Mesothelial cell of epicardium (in vitro differentiated cells): Measurements from ENCODE around the gene ASXL3. TPM values are rescaled to one million over a fixed set of nuclear protein-coding genes. Genes with fewer than 3 reads are reported as not detected.

Source experiments
- DNase-seq, 2 experiments: peaks; one replicate each; pipeline ENCODE4 v3.0.0; 2021; ENCODE audit warnings: low spot score in 2 of 2; ENCODE audit not compliant: unreplicated experiment in 2 of 2
- H3K27ac Mint-ChIP-seq: 2 replicates; pipeline ENCODE4 v1.8.0; 2021; ENCODE audit warnings: mixed read lengths
- H3K27me3 Mint-ChIP-seq: 2 replicates; pipeline ENCODE4 v1.8.0; 2021; ENCODE audit warnings: low read depth, mixed read lengths
- H3K36me3 Mint-ChIP-seq: 2 replicates; pipeline ENCODE4 v1.8.0; 2021; ENCODE audit warnings: mixed read lengths
- H3K4me1 Mint-ChIP-seq: 2 replicates; pipeline ENCODE4 v1.8.0; 2021; ENCODE audit warnings: mixed read lengths
- H3K4me3 Mint-ChIP-seq: 2 replicates; pipeline ENCODE4 v1.8.0; 2021; ENCODE audit warnings: mild to moderate bottlenecking, moderate library complexity, mixed read lengths
- H3K9me3 Mint-ChIP-seq: 2 replicates; pipeline ENCODE4 v1.8.0; 2021; ENCODE audit warnings: mixed read lengths
- CTCF ChIP-seq: fragments of 200-600 bp; sonication (generic); IDR thresholded peaks from one replicate; pipeline ENCODE4 v1.5.0; 2021; ENCODE audit warnings: antibody characterized with exemption; ENCODE audit not compliant: unreplicated experiment
- total RNA-seq: library from RNA; stranded (reverse); gene quantifications from 3 replicates; pipeline ENCODE4 v1.2.1, GENCODE V29; 2021

ASXL3 gene
- total RNA-seq, 1 donor from 2014 or later: 34.0 TPM

- Mint-ChIP-seq H3K27me3 (no peaks in the 10 kb centered on the region), H3K27ac (no peak overlapping the region), H3K4me1 (peaks cover 5% of the 10 kb centered on the region), H3K36me3 (peaks cover 14% of the 10 kb centered on the region), H3K9me3 (no peaks in the 10 kb centered on the region), H3K4me3 (no peak overlapping the region)
- DNase-seq: no peak
- TF ChIP-seq CTCF: no peak
These were observed 118.5 kb downstream of the ASXL3 start for GRCh38 chr18:33696332-33697162.

- no peak for TF ChIP-seq CTCF
- Mint-ChIP-seq H3K36me3 (peaks cover 14% of the 10 kb centered on the region), H3K9me3 (no peaks in the 10 kb centered on the region), H3K4me3 (no peak overlapping the region), H3K4me1 (peaks cover 6% of the 10 kb centered on the region), H3K27me3 (no peaks in the 10 kb centered on the region), H3K27ac (no peak overlapping the region)
- no peak for DNase-seq
These were observed 119.5 kb downstream of the ASXL3 start for GRCh38 chr18:33697498-33697897.

- H3K27ac Mint-ChIP-seq: no peak overlapping the region
- TF ChIP-seq CTCF: no peak
- peaks cover 6% of the 10 kb centered on the region for H3K4me1 Mint-ChIP-seq
- no peak overlapping the region for H3K4me3 Mint-ChIP-seq
- peaks cover 14% of the 10 kb centered on the region for H3K36me3 Mint-ChIP-seq
- H3K27me3 Mint-ChIP-seq: no peaks in the 10 kb centered on the region
- no peak for DNase-seq
- no peaks in the 10 kb centered on the region for H3K9me3 Mint-ChIP-seq
These were observed 121.4 kb downstream of the ASXL3 start for GRCh38 chr18:33699372-33699771.

GRCh38 chr18:33700513-33700976, 122.5 kb downstream of the ASXL3 start:
- no peak for DNase-seq
- Mint-ChIP-seq H3K36me3 (peaks cover 15% of the 10 kb centered on the region), H3K4me1 (peaks cover 6% of the 10 kb centered on the region), H3K9me3 (no peaks in the 10 kb centered on the region), H3K4me3 (no peak overlapping the region), H3K27me3 (no peaks in the 10 kb centered on the region), H3K27ac (no peak overlapping the region)
- no peak for TF ChIP-seq CTCF

GRCh38 chr18:33702625-33703024, 124.6 kb downstream of the ASXL3 start:
- no peak for DNase-seq
- no peaks in the 10 kb centered on the region for H3K27me3 Mint-ChIP-seq
- H3K4me1 Mint-ChIP-seq: peaks cover 3% of the 10 kb centered on the region
- H3K4me3 Mint-ChIP-seq: no peak overlapping the region
- H3K27ac Mint-ChIP-seq: no peak overlapping the region
- H3K9me3 Mint-ChIP-seq: peaks cover 5% of the 10 kb centered on the region
- H3K36me3 Mint-ChIP-seq: peaks cover 11% of the 10 kb centered on the region
- no peak for TF ChIP-seq CTCF
